ENCODE results near the gene HUS1B.

DNA sequence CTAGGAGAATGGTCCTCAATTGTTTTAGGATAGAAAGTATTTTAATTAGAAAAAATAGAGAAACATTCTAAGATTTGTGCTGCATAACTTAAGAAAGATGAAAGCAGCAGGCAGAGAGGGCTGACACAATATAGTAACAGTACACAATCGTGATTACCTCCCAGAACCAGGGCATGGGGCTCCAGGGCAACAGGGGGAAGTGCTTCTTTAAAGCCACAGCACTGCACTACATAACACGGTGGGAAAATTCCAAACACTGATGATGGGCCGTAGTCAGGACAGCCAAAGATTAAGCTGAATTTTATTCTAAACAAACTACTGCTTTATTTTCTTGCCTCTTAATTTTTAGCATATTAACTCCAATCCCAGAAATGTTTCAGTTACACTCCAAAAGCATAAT lies 21.6 kb upstream of the HUS1B start:
- TF ChIP-seq, protein P1, sequence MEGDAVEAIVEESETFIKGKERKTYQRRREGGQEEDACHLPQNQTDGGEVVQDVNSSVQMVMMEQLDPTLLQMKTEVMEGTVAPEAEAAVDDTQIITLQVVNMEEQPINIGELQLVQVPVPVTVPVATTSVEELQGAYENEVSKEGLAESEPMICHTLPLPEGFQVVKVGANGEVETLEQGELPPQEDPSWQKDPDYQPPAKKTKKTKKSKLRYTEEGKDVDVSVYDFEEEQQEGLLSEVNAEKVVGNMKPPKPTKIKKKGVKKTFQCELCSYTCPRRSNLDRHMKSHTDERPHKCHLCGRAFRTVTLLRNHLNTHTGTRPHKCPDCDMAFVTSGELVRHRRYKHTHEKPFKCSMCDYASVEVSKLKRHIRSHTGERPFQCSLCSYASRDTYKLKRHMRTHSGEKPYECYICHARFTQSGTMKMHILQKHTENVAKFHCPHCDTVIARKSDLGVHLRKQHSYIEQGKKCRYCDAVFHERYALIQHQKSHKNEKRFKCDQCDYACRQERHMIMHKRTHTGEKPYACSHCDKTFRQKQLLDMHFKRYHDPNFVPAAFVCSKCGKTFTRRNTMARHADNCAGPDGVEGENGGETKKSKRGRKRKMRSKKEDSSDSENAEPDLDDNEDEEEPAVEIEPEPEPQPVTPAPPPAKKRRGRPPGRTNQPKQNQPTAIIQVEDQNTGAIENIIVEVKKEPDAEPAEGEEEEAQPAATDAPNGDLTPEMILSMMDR (IDR thresholded peaks at IDR 0.05; ENCODE audit: low read depth, low read length, poor library complexity, severe bottlenecking): no peak
- no peak for TF ChIP-seq EZH2phosphoT487 (IDR thresholded peaks at IDR 0.05; ENCODE audit: borderline replicate concordance, low read length)
